K562 (cell line): ENCODE results near the gene CHL1. TPM values are rescaled to one million over a fixed set of nuclear protein-coding genes. Genes with fewer than 3 reads are reported as not detected.

Experiments
- ARID3B ChIP-seq: fragments of 250-450 bp; sonication (Bioruptor Pico); IDR thresholded peaks from 2 replicates; pipeline ENCODE4 v1.4.0; 2020; ENCODE audit warnings: borderline replicate concordance
- BCL6 ChIP-seq: fragments of 250-450 bp; sonication (Bioruptor Pico); IDR thresholded peaks from 2 replicates; pipeline ENCODE4 v1.4.0; 2020
- RERE ChIP-seq: sonication (generic); formaldehyde crosslinking; IDR thresholded peaks from 2 replicates; pipeline ENCODE4 v1.8.0; 2023; ENCODE audit warnings: missing genetic modification reagents, mild to moderate bottlenecking, borderline replicate concordance
- TOE1 ChIP-seq, 2 experiments: fragments of 450-650 bp in 1 of 2; sonication (generic) in 1 of 2; formaldehyde crosslinking in 1 of 2; IDR thresholded peaks; 2 replicates each; pipeline versions ENCODE4 v1.7.1 to v1.8.0; 2016 to 2022; ENCODE audit warnings: borderline replicate concordance in 2 of 2, mild to moderate bottlenecking in 2 of 2, antibody characterized with exemption in 1 of 2, inconsistent platforms in 1 of 2, low read depth in 1 of 2, missing genetic modification reagents in 1 of 2, moderate library complexity in 1 of 2
- ZBTB9 ChIP-seq: fragments of 450-650 bp; formaldehyde crosslinking; IDR thresholded peaks from 2 replicates; pipeline ENCODE4 v1.4.0; 2020; ENCODE audit warnings: mild to moderate bottlenecking, moderate library complexity
- ZNF175 ChIP-seq: fragments of 200-800 bp; sonication (Bioruptor generic); IDR thresholded peaks from 2 replicates; pipeline ENCODE4 v1.6.1; 2016; ENCODE audit warnings: low read depth, mild to moderate bottlenecking, missing genetic modification characterization, missing compliant biosample characterization
- ZNF586 ChIP-seq: fragments of 450-650 bp; formaldehyde crosslinking; conservative IDR thresholded peaks from 2 replicates; pipeline ENCODE4 v1.4.0; 2020; ENCODE audit warnings: mild to moderate bottlenecking, moderate library complexity
- polyA plus RNA-seq, 8 experiments: library from polyadenylated mRNA; depleted of rRNA in 4 of 8; stranded (reverse) in 5 of 8; unstranded in 3 of 8; fragments of >200 nt; fragmentation: Nextera tagmentation in 2 of 8; fragmentation: Illumina TruSeq in 1 of 8; extraction: Ambion mirVana in 2 of 8; extraction: Trizol in 1 of 8; gene quantifications; 2 replicates each; pipeline versions ENCODE4 v1.2.1 to v1.2.3, GENCODE V29; 2011 to 2014; ENCODE audit warnings: inconsistent platforms in 1 of 8, missing spikeins in 1 of 8
- total RNA-seq, 7 experiments: library from RNA; depleted of rRNA in 6 of 7; stranded (reverse); fragments of >200 nt in 6 of 7; fragmentation: Illumina TruSeq in 2 of 7; extraction: Trizol in 2 of 7; gene quantifications; 2 replicates each; pipeline versions ENCODE4 v1.2.1 to v1.2.3, GENCODE V29; 2011 to 2021; ENCODE audit warnings: low replicate concordance in 1 of 7

CHL1 gene
- total and polyA plus RNA-seq, 9 of the 15 experiments (the other 6 are each of a cell fraction or from before 2014, with no cell fraction given): 0.02 TPM; not detected in 8

GRCh38 chr3:212432-212831, 15.9 kb downstream of the CHL1 start (continued):
- TF ChIP-seq ZBTB9 (CRISPR knock-in tag): no peak
- TF ChIP-seq ARID3B (CRISPR knock-in tag): no peak
- TF ChIP-seq ZNF175: no peak
- no peak for TF ChIP-seq RERE (CRISPR knock-in tag)
- no peak for TF ChIP-seq BCL6 (CRISPR knock-in tag)
- TF ChIP-seq TOE1 (IDR thresholded peaks at IDR 0.05; ENCODE audit: borderline replicate concordance): no peak
- no peak for TF ChIP-seq TOE1 (CRISPR knock-in tag; IDR thresholded peaks at IDR 0.05; ENCODE audit: borderline replicate concordance, low read depth)
- TF ChIP-seq ZNF586 (CRISPR knock-in tag): no peak
